ENCODE measurements around the gene HDGFL2. TPM values are rescaled to one million over a fixed set of nuclear protein-coding genes. Genes with fewer than 3 reads are reported as not detected.
A peak's percentile ranks its signal among the peaks of the same experiment; 100 is the strongest.

The HDGFL2 gene
- total and polyA plus RNA-seq, 2 of the 8 experiments (the other 6 are each of a cell fraction or from before 2014, with no cell fraction given) = 31.1 to 106 TPM

DNA sequence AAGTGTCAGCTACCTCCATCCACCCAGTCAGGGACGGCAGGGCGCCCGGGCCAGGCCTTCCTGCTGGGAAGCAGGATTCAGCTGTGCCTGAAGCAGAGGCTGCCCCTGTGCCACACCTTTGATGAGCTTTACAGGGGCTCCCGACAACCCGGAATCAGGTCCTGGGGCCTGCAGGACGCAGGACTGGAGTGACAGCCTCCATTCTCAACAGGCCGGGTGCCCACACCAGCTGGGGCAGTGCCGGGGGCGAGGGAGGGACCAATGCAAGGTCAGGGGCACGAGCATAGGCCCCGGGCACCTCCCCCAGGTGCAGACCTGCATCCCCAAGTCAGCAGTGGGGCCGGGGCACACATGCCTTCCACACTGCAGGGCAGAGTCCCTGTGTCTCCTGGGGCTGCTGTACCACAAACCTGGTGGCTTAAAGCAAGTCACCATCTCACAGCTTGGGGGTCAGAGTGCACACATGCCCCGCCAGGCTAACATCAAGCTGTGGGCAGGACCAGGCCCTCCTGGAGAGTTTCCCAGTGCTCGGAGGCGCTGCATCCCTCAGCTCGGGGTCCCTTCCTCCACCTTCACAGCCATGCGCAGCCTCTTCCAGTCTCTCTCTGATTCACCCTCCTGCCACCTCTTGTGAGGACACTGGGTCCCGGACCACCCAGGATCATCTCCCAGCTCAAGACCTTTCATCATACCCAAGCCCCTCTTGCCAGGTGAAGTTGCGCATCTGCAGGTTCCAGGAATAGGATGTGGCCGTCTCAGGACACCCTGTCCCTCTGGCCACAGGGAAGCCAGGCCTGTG, 27.9 kb upstream of the HDGFL2 start:
- ChIA-PET POLR2A (ENCODE audit: partially characterized antibody) (interaction anchor here (1.0 to 58.1 kb wide), 6 partner anchors 6 to 195 kb away, joined by 3 to 1590 read pairs (median 7); partner anchors contain the start of genes CHAF1A, SH3GL1 and UBXN6), CTCF (ENCODE audit: partially characterized antibody) (interaction anchor here (0.5 to 3.6 kb wide), 5 partner anchors 9 to 177 kb away, joined by 3 to 12 read pairs (median 5); no protein-coding TSS in a partner anchor)
- no peak for DNase-seq (ENCODE audit: low read depth in 1 of 2, low spot score in 2 of 2)
- H2AK5ac ChIP-seq (ENCODE audit: low read depth, low read length) = no peak overlapping the region
- H3K79me1 ChIP-seq (ENCODE audit: low read depth, low read length) = peaks cover 6% of the 10 kb centered on the region
- no peak overlapping the region for H2BK20ac ChIP-seq (ENCODE audit: low read length)
- peaks cover 23 to 52% (median 38%) of the 10 kb centered on the region in 4 experiments for H3K36me3 ChIP-seq (ENCODE audit: control insufficient read depth in 2 of 4, insufficient read depth in 4 of 4, low read length in 3 of 4)
- H4K5ac ChIP-seq (ENCODE audit: insufficient read length, low read depth, low read length) = no peak overlapping the region
- H4K8ac ChIP-seq (ENCODE audit: extremely low read depth, insufficient read depth, low read length) = peak overlapping the region; percentile 42
- H3K56ac ChIP-seq (replicated peaks; ENCODE audit: insufficient read length, low read depth, low read length) = no peak overlapping the region
- no peak overlapping the region for H2AFZ ChIP-seq (ENCODE audit: low read length)
- H2BK5ac ChIP-seq (ENCODE audit: low read depth, low read length) = no peak overlapping the region
- H3K9ac ChIP-seq (replicated peaks in 1 of 4; ENCODE audit: extremely low read depth in 1 of 4, low read depth in 3 of 4, low read length in 3 of 4) = no peak overlapping the region
- no peak overlapping the region for H4K91ac ChIP-seq (replicated peaks; ENCODE audit: insufficient read length, low read length)
- no peak overlapping the region for H3K4me3 ChIP-seq (ENCODE audit: extremely low read depth in 1 of 4, insufficient read depth in 2 of 4, low read depth in 3 of 4, low read length in 4 of 4)
- H3K79me2 ChIP-seq (ENCODE audit: control insufficient read depth in 1 of 2, insufficient read depth in 2 of 2, low read length in 2 of 2) = no peaks in the 10 kb centered on the region
- H3K27ac ChIP-seq (ENCODE audit: low read depth, low read length) = no peak overlapping the region
- peaks cover 0 to 2% (median 0%) of the 10 kb centered on the region in 4 experiments; a peak in 4 of 7 replicates for H3K4me1 ChIP-seq (replicated peaks in 1 of 4; ENCODE audit: control insufficient read depth in 3 of 4, insufficient read depth in 4 of 4, low read length in 3 of 4)
- FAIRE-seq = no peak
- no peak overlapping the region for H3K14ac ChIP-seq (ENCODE audit: insufficient read length)
- peaks cover 13 to 39% of the 10 kb centered on the region in 2 experiments for H4K20me1 ChIP-seq (replicated peaks in 1 of 2; ENCODE audit: control insufficient read depth in 1 of 2, insufficient read depth in 2 of 2, low read length in 2 of 2)
- no peaks in the 10 kb centered on the region for H3K9me3 ChIP-seq (ENCODE audit: insufficient read depth in 2 of 2, low read depth in 1 of 2, low read length in 1 of 2)
- H3K18ac ChIP-seq (ENCODE audit: extremely low read depth, low read length) = no peak overlapping the region
- no peak overlapping the region for H2BK15ac ChIP-seq (ENCODE audit: low read length)
- 92% methylated on average over 20 of the region's 20 CpGs; no CpG with 5 or more reads in 1 of the 2 experiments for WGBS, 2 experiments (ENCODE audit: extremely low coverage in 1 of 2, insufficient coverage in 1 of 2, insufficient read length in 1 of 2, insufficient replicate concordance in 2 of 2, low coverage in 1 of 2, low lambda C conversion rate in 2 of 2, missing lambda C conversion rate in 1 of 2)
- H3K23ac ChIP-seq (ENCODE audit: insufficient read length) = no peak overlapping the region
- H3K4ac ChIP-seq (replicated peaks; ENCODE audit: insufficient read length, low read depth, low read length) = no peak overlapping the region
- no peaks in the 10 kb centered on the region for H3K27me3 ChIP-seq (replicated peaks in 1 of 4; ENCODE audit: control insufficient read depth in 3 of 4, extremely low read depth in 1 of 4, insufficient read depth in 3 of 4, low read length in 3 of 4)
- TF ChIP-seq POLR2A (IDR thresholded peaks at IDR 0.05; ENCODE audit: control extremely low read depth in 1 of 2, low read depth in 2 of 2, low read length in 2 of 2) (peak in 1 of 2 experiments; percentile 40; a peak in 1 of 3 replicates), POLR2AphosphoS5 (IDR thresholded peaks at IDR 0.05; ENCODE audit: low read depth, low read length) (peak; percentile 71), BRCA1 (IDR thresholded peaks at IDR 0.05; ENCODE audit: low read depth, low read length) (no peak)
- no peak overlapping the region for H2BK120ac ChIP-seq (replicated peaks; ENCODE audit: low read depth, low read length)
- H3K4me2 ChIP-seq (ENCODE audit: insufficient read depth in 1 of 2, low read depth in 2 of 2, low read length in 2 of 2) = no peak overlapping the region
- no peak overlapping the region for H2BK12ac ChIP-seq (ENCODE audit: low read depth, low read length)
- H3K23me2 ChIP-seq (ENCODE audit: low read depth, low read length) = no peaks in the 10 kb centered on the region
